Activated CD4-positive, alpha-beta T cell treated with anti-CD3 and anti-CD28 coated beads, Interleukin-10, Interleukin-2, amounts not matched to agents 100 ng/mL and 50 ng/mL, durations not matched to agents 16 hours and 8 hours (primary cell): ENCODE results near the gene SLC28A1.

Experiments
- DNase-seq: peaks from one replicate; pipeline ENCODE4 v3.0.0-alpha.2; 2020

Gene SLC28A1

GRCh38 chr15:84883916-84884781 is at the start of gene SLC28A1:
Gene SLC28A1, plus strand, starts transcription at chr15:84884662. Its CDS starts 3,099 bp downstream, at chr15:84887761.
- DNase-seq = no peak

- no peak for DNase-seq
These were observed 49.5 kb upstream of the SLC28A1 start for GRCh38 chr15:84834969-84835368.

- DNase-seq = no peak
These were observed 48.7 kb upstream of the SLC28A1 start for GRCh38 chr15:84835661-84836337.

GRCh38 chr15:84836844-84837243 is 47.6 kb upstream of the SLC28A1 start:
- no peak for DNase-seq

- DNase-seq = no peak
These were observed 44.7 kb upstream of the SLC28A1 start for GRCh38 chr15:84839714-84840113.

- no peak for DNase-seq
These were observed 44.2 kb upstream of the SLC28A1 start for GRCh38 chr15:84840255-84840654.

- no peak for DNase-seq
These were observed 43.6 kb upstream of the SLC28A1 start for GRCh38 chr15:84840741-84841429.

GRCh38 chr15:84842781-84843180 is 41.7 kb upstream of the SLC28A1 start:
- DNase-seq = no peak

- DNase-seq = no peak
These were observed 39.5 kb upstream of the SLC28A1 start for GRCh38 chr15:84844964-84845363.

GRCh38 chr15:84845631-84846030 is 38.8 kb upstream of the SLC28A1 start:
- peak; percentile 48 for DNase-seq

- no peak for DNase-seq
These were observed 38.2 kb upstream of the SLC28A1 start for GRCh38 chr15:84846269-84846668.

GRCh38 chr15:84847382-84847781 is 37.1 kb upstream of the SLC28A1 start:
- no peak for DNase-seq

- no peak for DNase-seq
These were observed 32.2 kb upstream of the SLC28A1 start for GRCh38 chr15:84852212-84852611.

- no peak for DNase-seq
These were observed 29.3 kb upstream of the SLC28A1 start for GRCh38 chr15:84855136-84855535.

- no peak for DNase-seq
These were observed 28.7 kb upstream of the SLC28A1 start for GRCh38 chr15:84855765-84856164.

- no peak for DNase-seq
These were observed 27.6 kb upstream of the SLC28A1 start for GRCh38 chr15:84856731-84857417.

- DNase-seq = no peak
These were observed 27.0 kb upstream of the SLC28A1 start for GRCh38 chr15:84857418-84858004.

GRCh38 chr15:84858231-84858630 is 26.2 kb upstream of the SLC28A1 start:
- no peak for DNase-seq

- DNase-seq = no peak
These were observed 25.3 kb upstream of the SLC28A1 start for GRCh38 chr15:84859144-84859543.

- DNase-seq = no peak
These were observed 24.8 kb upstream of the SLC28A1 start for GRCh38 chr15:84859651-84860050.

GRCh38 chr15:84861781-84862180 is 22.7 kb upstream of the SLC28A1 start:
- no peak for DNase-seq

- DNase-seq = no peak
These were observed 22.1 kb upstream of the SLC28A1 start for GRCh38 chr15:84862214-84862975.
